HepG2 (cell line): ENCODE results near the gene FAAP100. TPM values are rescaled to one million over a fixed set of nuclear protein-coding genes. Genes with fewer than 3 reads are reported as not detected.

Source experiments
- ATF7 ChIP-seq, 2 experiments: fragments of 450-650 bp in 1 of 2; sonication (generic) in 1 of 2; formaldehyde crosslinking in 1 of 2; IDR thresholded peaks; 2 replicates each; pipeline versions ENCODE4 v1.4.0 to v1.6.1; 2016 to 2020; ENCODE audit warnings: antibody characterized with exemption in 1 of 2, mild to moderate bottlenecking in 1 of 2, missing genetic modification reagents in 1 of 2
- HDAC2 ChIP-seq: sonication (generic); formaldehyde crosslinking; IDR thresholded peaks from 2 replicates; pipeline ENCODE4 v1.4.0; 2020; ENCODE audit warnings: missing genetic modification reagents
- HES4 ChIP-seq: sonication (generic); formaldehyde crosslinking; IDR thresholded peaks from 2 replicates; pipeline ENCODE4 v1.9.0; 2021; ENCODE audit warnings: mild to moderate bottlenecking, missing genetic modification reagents, borderline replicate concordance
- KAT7 ChIP-seq: IDR thresholded peaks from 2 replicates; pipeline ENCODE4 v1.6.1; 2018; ENCODE audit warnings: borderline replicate concordance, missing compliant biosample characterization
- NRL ChIP-seq: sonication (generic); formaldehyde crosslinking; IDR thresholded peaks from 2 replicates; pipeline ENCODE4 v1.5.0; 2020; ENCODE audit warnings: missing genetic modification reagents, mild to moderate bottlenecking, moderate library complexity, borderline replicate concordance
- WIZ ChIP-seq: sonication (generic); formaldehyde crosslinking; IDR thresholded peaks from 2 replicates; pipeline ENCODE4 v1.5.1; 2020; ENCODE audit warnings: mild to moderate bottlenecking, missing genetic modification reagents
- XRCC5 ChIP-seq: fragments of 200-400 bp; formaldehyde crosslinking; optimal IDR thresholded peaks from 2 replicates; pipeline ENCODE3; 2017; ENCODE audit warnings: mild to moderate bottlenecking, low read length
- ZBTB20 ChIP-seq: sonication (generic); formaldehyde crosslinking; IDR thresholded peaks from 2 replicates; pipeline ENCODE4 v1.8.1; 2023; ENCODE audit warnings: missing genetic modification reagents, low read depth, mild to moderate bottlenecking, borderline replicate concordance
- ZNF253 ChIP-seq: sonication (generic); formaldehyde crosslinking; IDR thresholded peaks from 2 replicates; pipeline ENCODE4 v1.8.0; 2022; ENCODE audit warnings: mild to moderate bottlenecking, missing genetic modification reagents, borderline replicate concordance
- ZNF615 ChIP-seq: sonication (generic); formaldehyde crosslinking; IDR thresholded peaks from 2 replicates; pipeline ENCODE4 v1.5.0; 2020; ENCODE audit warnings: mild to moderate bottlenecking, missing genetic modification reagents, borderline replicate concordance
- polyA plus RNA-seq, 8 experiments: library from polyadenylated mRNA; depleted of rRNA in 3 of 8; stranded (reverse) in 7 of 8; unstranded in 1 of 8; fragments of >200 nt; fragmentation: Illumina TruSeq in 4 of 8; extraction: Trizol in 4 of 8; gene quantifications; 2 replicates each; pipeline versions ENCODE4 v1.2.1 to v1.2.3, GENCODE V29; 2011 to 2016; ENCODE audit warnings: low read depth in 4 of 8, missing spikeins in 1 of 8, mixed read lengths in 1 of 8; ENCODE audit not compliant: insufficient read depth in 1 of 8
- total RNA-seq, 5 experiments: library from RNA; depleted of rRNA; stranded (reverse); fragments of >200 nt; fragmentation: Illumina TruSeq; extraction: Trizol; gene quantifications; 2 replicates each; pipeline ENCODE4 v1.2.3, GENCODE V29; 2016; ENCODE audit warnings: low read depth in 1 of 5
- TF ChIP-seq, protein P1 (sequence below): sonication (generic); formaldehyde crosslinking; IDR thresholded peaks from 2 replicates; pipeline ENCODE4 v1.4.0; 2020; ENCODE audit warnings: missing genetic modification reagents, borderline replicate concordance
- TF ChIP-seq, protein P2 (sequence below): sonication (generic); formaldehyde crosslinking; IDR thresholded peaks from 2 replicates; pipeline ENCODE4 v1.4.0; 2020; ENCODE audit warnings: missing genetic modification reagents, borderline replicate concordance
- TF ChIP-seq, protein P3 (sequence below): IDR thresholded peaks from 2 replicates; pipeline ENCODE4 v1.6.1; 2018; ENCODE audit warnings: missing genetic modification reagents, mild to moderate bottlenecking, missing compliant biosample characterization
- TF ChIP-seq, protein P4 (sequence below): sonication (generic); formaldehyde crosslinking; IDR thresholded peaks from 2 replicates; pipeline ENCODE4 v1.4.0; 2020; ENCODE audit warnings: missing genetic modification reagents
- TF ChIP-seq, protein P5 (sequence below): sonication (generic); formaldehyde crosslinking; IDR thresholded peaks from 2 replicates; pipeline ENCODE4 v1.5.1; 2020; ENCODE audit warnings: missing genetic modification reagents, mild to moderate bottlenecking, borderline replicate concordance

The FAAP100 gene
- total and polyA plus RNA-seq, 2 of the 13 experiments (the other 11 are each of a cell fraction or from before 2014, with no cell fraction given): 7.6 to 20.8 TPM

DNA sequence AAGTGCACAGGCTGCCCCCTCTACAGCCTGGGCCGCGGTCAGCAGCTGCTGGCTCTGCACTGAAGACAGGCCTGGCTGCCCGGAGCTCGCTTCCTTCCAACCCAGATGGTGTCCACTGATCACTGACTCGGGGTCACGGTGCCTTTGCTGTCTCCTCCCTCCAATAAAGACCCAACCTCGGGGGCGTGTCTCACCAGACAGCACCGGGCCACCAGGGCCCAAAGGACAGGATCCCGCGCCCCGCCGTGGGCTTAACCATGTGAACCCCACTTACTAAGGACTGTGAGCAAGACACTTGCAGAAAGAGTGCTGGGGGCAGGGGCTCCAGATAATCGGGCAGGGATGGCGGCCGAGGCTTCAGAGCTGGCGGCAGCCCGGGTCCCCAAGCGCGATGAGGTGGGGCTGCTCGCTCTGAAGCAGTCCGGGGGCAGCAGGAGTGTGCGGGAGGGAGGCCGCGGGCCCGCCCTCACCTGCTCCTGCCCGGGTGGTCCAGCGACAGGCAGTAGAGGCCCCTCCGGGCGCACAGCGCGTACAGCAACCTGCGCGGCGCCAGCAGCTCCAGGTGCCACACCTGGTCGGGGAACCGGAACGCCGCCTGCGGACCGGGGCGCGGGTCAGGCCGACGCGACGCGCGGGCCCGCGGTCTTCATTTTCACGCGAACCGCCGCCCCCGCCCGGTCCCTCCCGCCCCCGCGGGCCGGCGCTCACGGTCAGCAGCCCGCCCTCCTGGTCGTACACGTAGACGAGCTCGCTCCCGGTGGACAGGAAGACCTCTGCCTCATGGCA is 502 bp downstream of the FAAP100 start (continued):
- TF ChIP-seq HDAC2 (CRISPR knock-in tag) (peak; percentile 6; the same call in 1 of the 2 replicates), ZNF615 (CRISPR knock-in tag) (no peak), ZNF253 (CRISPR knock-in tag) (no peak), KAT7 (CRISPR knock-in tag) (no peak; the same call in 1 of the 2 replicates), NRL (CRISPR knock-in tag) (peak; percentile 75), ATF7 (IDR thresholded peaks at IDR 0.05) (no peak), ATF7 (CRISPR knock-in tag; IDR thresholded peaks at IDR 0.05) (no peak), WIZ (CRISPR knock-in tag) (peak; percentile 54), HES4 (CRISPR knock-in tag) (peak; percentile 92), XRCC5 (peak; percentile 65), ZBTB20 (0 out of 2 replicates have a peak, but pooled peaks have one; percentile 19)
- TF ChIP-seq, protein P1, sequence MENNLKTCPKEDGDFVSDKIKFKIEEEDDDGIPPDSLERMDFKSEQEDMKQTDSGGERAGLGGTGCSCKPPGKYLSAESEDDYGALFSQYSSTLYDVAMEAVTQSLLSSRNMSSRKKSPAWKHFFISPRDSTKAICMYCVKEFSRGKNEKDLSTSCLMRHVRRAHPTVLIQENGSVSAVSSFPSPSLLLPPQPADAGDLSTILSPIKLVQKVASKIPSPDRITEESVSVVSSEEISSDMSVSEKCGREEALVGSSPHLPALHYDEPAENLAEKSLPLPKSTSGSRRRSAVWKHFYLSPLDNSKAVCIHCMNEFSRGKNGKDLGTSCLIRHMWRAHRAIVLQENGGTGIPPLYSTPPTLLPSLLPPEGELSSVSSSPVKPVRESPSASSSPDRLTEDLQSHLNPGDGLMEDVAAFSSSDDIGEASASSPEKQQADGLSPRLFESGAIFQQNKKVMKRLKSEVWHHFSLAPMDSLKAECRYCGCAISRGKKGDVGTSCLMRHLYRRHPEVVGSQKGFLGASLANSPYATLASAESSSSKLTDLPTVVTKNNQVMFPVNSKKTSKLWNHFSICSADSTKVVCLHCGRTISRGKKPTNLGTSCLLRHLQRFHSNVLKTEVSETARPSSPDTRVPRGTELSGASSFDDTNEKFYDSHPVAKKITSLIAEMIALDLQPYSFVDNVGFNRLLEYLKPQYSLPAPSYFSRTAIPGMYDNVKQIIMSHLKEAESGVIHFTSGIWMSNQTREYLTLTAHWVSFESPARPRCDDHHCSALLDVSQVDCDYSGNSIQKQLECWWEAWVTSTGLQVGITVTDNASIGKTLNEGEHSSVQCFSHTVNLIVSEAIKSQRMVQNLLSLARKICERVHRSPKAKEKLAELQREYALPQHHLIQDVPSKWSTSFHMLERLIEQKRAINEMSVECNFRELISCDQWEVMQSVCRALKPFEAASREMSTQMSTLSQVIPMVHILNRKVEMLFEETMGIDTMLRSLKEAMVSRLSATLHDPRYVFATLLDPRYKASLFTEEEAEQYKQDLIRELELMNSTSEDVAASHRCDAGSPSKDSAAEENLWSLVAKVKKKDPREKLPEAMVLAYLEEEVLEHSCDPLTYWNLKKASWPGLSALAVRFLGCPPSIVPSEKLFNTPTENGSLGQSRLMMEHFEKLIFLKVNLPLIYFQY: peak; percentile 56; the same call in 1 of the 2 replicates
- TF ChIP-seq, protein P2, sequence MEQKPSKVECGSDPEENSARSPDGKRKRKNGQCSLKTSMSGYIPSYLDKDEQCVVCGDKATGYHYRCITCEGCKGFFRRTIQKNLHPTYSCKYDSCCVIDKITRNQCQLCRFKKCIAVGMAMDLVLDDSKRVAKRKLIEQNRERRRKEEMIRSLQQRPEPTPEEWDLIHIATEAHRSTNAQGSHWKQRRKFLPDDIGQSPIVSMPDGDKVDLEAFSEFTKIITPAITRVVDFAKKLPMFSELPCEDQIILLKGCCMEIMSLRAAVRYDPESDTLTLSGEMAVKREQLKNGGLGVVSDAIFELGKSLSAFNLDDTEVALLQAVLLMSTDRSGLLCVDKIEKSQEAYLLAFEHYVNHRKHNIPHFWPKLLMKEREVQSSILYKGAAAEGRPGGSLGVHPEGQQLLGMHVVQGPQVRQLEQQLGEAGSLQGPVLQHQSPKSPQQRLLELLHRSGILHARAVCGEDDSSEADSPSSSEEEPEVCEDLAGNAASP: no peak
- TF ChIP-seq, protein P3, sequence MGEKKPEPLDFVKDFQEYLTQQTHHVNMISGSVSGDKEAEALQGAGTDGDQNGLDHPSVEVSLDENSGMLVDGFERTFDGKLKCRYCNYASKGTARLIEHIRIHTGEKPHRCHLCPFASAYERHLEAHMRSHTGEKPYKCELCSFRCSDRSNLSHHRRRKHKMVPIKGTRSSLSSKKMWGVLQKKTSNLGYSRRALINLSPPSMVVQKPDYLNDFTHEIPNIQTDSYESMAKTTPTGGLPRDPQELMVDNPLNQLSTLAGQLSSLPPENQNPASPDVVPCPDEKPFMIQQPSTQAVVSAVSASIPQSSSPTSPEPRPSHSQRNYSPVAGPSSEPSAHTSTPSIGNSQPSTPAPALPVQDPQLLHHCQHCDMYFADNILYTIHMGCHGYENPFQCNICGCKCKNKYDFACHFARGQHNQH (CRISPR knock-in tag): peak; percentile 42
- TF ChIP-seq, protein P4, sequence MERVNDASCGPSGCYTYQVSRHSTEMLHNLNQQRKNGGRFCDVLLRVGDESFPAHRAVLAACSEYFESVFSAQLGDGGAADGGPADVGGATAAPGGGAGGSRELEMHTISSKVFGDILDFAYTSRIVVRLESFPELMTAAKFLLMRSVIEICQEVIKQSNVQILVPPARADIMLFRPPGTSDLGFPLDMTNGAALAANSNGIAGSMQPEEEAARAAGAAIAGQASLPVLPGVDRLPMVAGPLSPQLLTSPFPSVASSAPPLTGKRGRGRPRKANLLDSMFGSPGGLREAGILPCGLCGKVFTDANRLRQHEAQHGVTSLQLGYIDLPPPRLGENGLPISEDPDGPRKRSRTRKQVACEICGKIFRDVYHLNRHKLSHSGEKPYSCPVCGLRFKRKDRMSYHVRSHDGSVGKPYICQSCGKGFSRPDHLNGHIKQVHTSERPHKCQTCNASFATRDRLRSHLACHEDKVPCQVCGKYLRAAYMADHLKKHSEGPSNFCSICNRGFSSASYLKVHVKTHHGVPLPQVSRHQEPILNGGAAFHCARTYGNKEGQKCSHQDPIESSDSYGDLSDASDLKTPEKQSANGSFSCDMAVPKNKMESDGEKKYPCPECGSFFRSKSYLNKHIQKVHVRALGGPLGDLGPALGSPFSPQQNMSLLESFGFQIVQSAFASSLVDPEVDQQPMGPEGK (CRISPR knock-in tag): peak; percentile 3; the same call in 1 of the 2 replicates
- TF ChIP-seq, protein P5, sequence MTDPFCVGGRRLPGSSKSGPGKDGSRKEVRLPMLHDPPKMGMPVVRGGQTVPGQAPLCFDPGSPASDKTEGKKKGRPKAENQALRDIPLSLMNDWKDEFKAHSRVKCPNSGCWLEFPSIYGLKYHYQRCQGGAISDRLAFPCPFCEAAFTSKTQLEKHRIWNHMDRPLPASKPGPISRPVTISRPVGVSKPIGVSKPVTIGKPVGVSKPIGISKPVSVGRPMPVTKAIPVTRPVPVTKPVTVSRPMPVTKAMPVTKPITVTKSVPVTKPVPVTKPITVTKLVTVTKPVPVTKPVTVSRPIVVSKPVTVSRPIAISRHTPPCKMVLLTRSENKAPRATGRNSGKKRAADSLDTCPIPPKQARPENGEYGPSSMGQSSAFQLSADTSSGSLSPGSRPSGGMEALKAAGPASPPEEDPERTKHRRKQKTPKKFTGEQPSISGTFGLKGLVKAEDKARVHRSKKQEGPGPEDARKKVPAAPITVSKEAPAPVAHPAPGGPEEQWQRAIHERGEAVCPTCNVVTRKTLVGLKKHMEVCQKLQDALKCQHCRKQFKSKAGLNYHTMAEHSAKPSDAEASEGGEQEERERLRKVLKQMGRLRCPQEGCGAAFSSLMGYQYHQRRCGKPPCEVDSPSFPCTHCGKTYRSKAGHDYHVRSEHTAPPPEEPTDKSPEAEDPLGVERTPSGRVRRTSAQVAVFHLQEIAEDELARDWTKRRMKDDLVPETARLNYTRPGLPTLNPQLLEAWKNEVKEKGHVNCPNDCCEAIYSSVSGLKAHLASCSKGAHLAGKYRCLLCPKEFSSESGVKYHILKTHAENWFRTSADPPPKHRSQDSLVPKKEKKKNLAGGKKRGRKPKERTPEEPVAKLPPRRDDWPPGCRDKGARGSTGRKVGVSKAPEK (CRISPR knock-in tag): peak; percentile 29; the same call in 1 of the 2 replicates
